Dermis microvascular lymphatic vessel endothelial cell (primary cell): ENCODE measurements around the gene ANO4. TPM values are rescaled to one million over a fixed set of nuclear protein-coding genes. Genes with fewer than 3 reads are reported as not detected.

Source experiments
- DNase-seq, 2 donors: peaks; one replicate each; pipeline versions ENCODE4 v3.0.0 to v3.0.0-alpha.2; 2010; ENCODE audit warnings: low read depth in 2 of 2
- total RNA-seq: library from RNA; depleted of rRNA; stranded (reverse); fragments of >200 nt; gene quantifications from 2 replicates; pipeline ENCODE4 v1.2.1, GENCODE V29; 2014

Gene ANO4
- total RNA-seq, 1 donor from 2014 or later = 1.7 TPM

- no peak for DNase-seq
Observed at GRCh38 chr12:100801320-100801719, 6.7 kb downstream of the ANO4 start.

GRCh38 chr12:100808777-100809176 is 14.2 kb downstream of the ANO4 start:
- DNase-seq = no peak

DNA sequence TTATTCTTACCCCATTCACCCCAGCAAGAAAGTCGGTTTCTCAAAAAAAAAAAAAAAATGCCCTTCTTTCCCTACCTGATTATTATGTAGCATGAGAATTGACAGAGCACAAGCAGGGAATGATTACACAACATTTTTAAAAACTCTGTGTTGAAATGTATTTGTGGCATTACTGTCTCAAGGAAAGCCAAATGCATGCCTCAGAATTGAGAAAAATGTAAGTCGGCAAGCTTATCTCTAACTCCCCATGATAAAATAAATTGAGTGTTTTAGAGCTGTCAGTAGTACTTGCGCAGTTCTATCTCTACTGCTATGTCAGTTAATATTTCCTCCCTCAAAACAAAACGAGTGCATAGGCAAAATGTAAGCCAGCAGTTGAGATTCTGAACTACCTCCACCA is 25.7 kb downstream of the ANO4 start:
- no peak for DNase-seq

GRCh38 chr12:100823963-100824362 is 29.4 kb downstream of the ANO4 start:
- peak in 1 of 2 donors; percentile 79 for DNase-seq

DNA sequence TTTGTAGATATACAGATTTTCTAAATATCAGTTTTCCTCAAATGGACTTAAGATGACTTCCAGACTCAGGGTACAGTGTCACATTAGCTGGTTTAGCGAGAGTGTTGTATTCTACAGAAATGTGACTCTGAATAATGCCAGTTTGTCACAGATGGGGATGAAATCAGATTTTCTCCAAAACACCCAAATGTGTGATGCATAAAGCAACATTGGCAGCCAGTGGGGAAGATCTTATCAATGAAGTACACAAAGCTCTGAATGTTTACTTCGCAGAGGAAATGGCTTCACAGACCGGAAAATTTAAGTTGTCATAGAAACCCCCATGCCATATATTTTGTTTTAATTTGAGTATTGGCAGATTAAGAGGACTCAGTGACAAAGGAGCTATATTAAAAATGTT is 29.9 kb downstream of the ANO4 start:
- peak; percentile 34 to 70 for DNase-seq

GRCh38 chr12:100826323-100826722 is 31.7 kb downstream of the ANO4 start:
- DNase-seq = peak; percentile 47 to 66

- peak; percentile 57 to 62 for DNase-seq
Observed at GRCh38 chr12:100827901-100828520, 33.4 kb downstream of the ANO4 start.

- DNase-seq = no peak
Observed at GRCh38 chr12:100830003-100830795, 35.6 kb downstream of the ANO4 start.

- no peak for DNase-seq
Observed at GRCh38 chr12:100833282-100833681, 38.7 kb downstream of the ANO4 start.

DNA sequence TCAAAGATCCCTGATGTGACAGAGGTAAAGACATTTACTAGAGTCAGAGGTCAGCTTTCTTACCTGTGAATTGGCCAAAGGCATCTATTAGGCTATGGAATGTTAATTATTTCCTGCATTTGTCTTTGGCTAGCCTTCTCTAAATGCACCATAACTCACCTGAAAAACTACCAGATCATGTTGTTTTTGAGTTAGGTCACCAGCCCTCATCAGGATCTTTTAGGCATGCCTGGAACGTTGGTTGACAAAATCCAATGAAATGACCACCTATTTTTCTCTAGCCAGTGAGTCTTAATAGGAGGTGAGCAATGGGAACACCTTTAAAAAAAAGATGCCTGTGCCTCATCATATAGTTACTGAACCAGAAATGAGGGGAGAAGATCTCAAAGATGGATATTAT is 46.2 kb downstream of the ANO4 start:
- no peak for DNase-seq

DNA sequence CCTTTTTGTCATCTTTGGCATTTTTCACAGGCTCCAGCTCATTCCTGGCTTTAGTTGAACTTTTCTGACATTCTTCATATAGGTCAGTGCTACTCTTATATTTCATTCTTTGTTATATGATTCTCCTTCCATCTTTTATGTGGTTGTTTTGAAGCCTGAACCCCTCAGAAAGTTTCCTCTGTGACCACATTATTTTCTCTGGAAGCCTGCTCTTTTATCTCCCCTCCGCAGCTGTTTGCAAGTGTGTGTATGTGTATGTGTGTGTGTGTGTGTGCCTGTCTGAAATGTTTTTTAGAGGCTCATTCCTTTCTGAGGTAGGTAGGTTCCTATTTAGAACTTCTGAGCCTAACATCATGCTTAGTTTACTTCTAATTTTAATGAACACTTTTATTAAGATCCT is 47.6 kb downstream of the ANO4 start:
- DNase-seq = peak; percentile 81 to 90

DNA sequence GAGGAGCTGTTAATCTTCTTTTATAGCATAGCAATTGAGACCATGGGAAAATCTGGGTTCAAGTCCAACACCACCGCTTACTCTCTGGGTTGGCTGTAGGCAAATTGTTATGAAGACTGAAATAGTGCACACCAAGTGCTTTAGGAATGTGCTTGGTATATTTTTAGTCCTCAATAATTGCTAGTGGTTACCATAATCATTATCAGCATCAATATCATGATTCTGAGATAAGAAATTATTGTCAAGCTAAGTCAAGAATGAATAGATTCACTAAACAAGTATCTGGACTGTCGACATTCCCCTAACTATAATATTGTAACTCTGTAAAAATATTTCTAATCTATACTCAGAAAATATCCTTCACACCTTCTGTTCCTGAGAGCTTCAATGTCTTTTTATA is 48.5 kb downstream of the ANO4 start:
- no peak for DNase-seq

DNA sequence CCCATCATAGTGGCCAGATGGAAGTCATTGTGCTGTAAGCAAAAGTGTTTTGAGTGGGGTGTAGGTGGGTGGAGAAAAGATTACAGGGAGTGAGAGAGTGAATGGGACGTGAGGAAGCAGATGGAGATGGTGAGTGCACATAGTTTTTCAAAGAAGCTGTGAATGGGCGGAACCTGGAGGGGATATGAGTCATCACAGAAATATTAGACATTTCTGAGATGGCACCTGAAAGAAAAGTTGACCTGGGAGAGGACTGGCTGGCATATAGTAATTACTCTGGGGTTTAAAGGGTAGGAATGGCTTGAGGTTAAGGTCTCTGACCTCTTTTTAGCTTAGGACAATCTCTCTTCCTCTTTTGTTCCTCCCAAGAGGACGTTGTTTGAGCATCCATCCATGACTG is 50.5 kb downstream of the ANO4 start:
- peak; percentile 21 to 82 for DNase-seq

- no peak for DNase-seq
Observed at GRCh38 chr12:100851637-100852036, 57.1 kb downstream of the ANO4 start.

DNA sequence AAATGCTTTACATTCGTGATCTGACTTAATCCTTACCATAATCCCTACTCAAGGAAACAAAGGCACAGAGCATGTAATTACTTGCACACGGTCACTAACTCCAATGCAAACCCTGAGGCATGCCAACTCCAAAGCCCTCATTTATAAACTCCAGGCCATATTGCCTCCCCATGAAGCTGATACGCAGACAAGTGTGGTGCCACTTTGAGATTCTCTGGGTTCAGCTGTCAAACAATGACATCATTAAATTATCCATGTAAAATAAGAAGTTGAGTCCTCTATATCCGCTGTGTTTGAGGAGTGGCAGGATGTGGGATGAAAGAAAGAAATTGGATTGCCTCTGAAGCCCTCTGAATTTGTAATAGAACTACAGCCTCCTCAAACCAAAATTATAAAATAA is 62.8 kb downstream of the ANO4 start:
- no peak for DNase-seq

GRCh38 chr12:100857971-100858370 is 63.4 kb downstream of the ANO4 start:
- DNase-seq = no peak

GRCh38 chr12:100858656-100859055 is 64.1 kb downstream of the ANO4 start:
- no peak for DNase-seq

GRCh38 chr12:100859063-100859627 is 64.6 kb downstream of the ANO4 start:
- DNase-seq = no peak

GRCh38 chr12:100860611-100861010 is 66.0 kb downstream of the ANO4 start:
- DNase-seq = no peak

- DNase-seq = peak in 1 of 2 donors; percentile 5
Observed at GRCh38 chr12:100862676-100863075, 68.1 kb downstream of the ANO4 start.

- DNase-seq = no peak
Observed at GRCh38 chr12:100864366-100864765, 69.8 kb downstream of the ANO4 start.

DNA sequence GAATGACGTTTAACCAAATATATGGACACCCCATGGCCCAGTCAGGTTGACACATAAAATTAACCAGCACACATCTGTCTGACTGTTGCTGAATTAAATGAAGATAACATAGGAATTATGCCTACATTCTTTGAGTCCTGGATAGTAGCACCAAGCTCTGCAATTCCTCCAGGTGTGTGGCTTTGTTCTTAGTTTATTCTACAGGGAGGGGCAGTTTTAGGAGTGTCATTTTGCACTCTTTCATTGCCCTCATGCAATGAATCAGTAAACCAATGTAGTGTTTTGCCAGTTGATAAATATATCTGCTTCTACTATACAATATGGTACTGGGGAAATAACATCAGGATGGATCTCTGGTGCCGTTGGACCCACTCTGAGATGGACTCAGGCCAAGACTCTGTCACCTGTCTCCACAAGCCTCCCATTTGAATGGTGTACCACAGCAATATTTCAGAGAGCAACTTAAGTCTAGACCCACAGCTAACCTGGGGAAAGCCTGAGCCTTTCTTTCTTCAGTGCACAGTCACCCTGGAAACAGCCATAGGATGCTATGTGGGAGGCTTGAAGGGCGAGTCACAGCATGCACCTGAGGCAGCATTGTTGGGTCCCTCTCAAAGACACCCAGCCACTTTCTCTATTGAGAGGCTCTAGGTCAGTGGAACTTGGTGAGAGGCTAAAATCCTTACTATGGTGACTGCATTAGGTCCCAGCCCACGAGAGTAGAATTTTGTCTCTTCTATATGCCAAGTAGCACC is 73.2 kb downstream of the ANO4 start:
- DNase-seq = no peak
